SH-SY5Y (cell line): ENCODE data around the gene TOP1.

ENCODE experiments used
- GATA2 ChIP-seq: IDR thresholded peaks from 2 replicates; pipeline ENCODE4 v1.6.1; 2011; ENCODE audit warnings: mild to moderate bottlenecking, low read depth, low read length
- GATA3 ChIP-seq: IDR thresholded peaks from 2 replicates; pipeline ENCODE4 v1.6.1; 2011; ENCODE audit warnings: low read depth, mild to moderate bottlenecking, low read length, moderate library complexity

DNA sequence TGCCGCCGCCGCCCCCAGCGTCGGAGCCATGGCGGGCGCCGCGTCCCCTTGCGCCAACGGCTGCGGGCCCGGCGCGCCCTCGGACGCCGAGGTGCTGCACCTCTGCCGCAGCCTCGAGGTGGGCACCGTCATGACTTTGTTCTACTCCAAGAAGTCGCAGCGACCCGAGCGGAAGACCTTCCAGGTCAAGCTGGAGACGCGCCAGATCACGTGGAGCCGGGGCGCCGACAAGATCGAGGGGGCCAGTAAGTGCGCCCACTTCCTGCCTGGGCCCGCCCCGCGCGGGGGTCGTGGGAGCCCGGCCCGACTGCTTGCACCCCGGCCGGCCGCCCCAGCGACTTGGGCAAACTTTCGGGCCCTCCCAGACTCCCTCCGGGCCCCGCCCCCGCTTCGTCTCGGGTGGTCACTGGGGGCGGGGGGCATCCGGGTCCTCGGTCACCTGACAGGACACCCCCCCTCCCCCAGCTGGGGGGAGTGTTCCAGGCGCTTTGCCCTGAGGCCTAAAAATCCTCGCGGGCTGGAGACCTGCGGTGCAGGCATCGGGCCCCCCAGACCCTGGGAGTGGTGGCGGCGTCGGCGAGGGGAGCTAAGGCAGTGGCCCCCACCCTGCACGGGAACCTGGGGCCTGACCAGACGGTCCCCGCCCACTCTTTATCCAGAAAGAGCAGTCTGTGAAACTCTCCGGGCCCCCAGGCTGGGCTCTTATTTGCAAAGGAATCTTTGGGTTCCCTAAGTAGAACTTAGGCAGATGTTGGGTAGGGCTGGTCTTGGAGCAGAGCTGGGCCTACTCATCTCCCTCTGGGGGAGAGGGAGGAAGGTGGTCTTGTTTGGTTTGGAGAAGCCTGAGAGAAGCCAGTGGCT is 109.2 kb downstream of the TOP1 start:
- TF ChIP-seq GATA3 (no peak), GATA2 (no peak)
